ENCODE results near the gene GPR137B. TPM values are rescaled to one million over a fixed set of nuclear protein-coding genes. Genes with fewer than 3 reads are reported as not detected.
"Not testable (repeated sequence)": the region's sequence is repeated elsewhere in the genome, so short reads cannot be mapped to it uniquely, and the experiment has no call there.

GPR137B gene
- polyA plus RNA-seq, 5 donors: 6.5 to 17.5 (median 11.1) TPM

DNA sequence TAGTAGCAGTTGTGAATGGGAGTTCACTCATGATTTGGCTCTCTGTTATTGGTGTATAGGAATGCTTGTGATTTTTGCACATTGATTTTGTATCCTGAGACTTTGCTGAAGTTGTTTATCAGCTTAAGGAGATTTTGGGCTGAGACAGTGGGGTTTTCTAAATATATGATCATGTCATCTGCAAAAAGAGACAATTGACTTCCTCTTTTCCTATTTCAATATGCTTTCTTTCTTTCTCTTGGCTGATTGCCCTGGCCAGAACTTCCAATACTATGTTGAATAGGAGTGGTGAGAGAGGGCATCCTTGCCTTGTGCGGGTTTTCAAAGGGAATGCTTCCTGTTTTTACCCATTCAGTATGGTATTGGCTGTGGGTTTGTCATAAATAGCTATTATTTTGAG lies 45.7 kb downstream of the GPR137B start:
- not testable (repeated sequence) for DNase-seq

DNA sequence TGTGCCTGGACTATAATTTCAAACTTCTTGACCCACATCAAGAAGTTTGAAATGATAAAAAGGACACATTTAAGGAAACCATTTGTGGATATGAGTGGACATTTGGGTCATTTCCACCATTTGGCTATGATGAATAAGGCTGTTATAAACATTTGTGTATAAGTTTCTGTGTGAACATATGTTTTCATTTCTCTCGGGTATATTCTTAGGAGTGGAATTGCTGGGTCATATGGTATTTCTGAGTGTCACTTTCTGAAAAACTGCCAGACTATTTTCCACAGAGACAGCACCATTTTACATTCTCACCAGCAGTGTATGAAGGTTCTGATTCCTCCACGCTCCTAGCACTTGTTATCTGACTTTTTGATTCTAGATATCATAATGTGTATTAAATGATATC lies 50.8 kb downstream of the GPR137B start:
- DNase-seq: no peak

DNA sequence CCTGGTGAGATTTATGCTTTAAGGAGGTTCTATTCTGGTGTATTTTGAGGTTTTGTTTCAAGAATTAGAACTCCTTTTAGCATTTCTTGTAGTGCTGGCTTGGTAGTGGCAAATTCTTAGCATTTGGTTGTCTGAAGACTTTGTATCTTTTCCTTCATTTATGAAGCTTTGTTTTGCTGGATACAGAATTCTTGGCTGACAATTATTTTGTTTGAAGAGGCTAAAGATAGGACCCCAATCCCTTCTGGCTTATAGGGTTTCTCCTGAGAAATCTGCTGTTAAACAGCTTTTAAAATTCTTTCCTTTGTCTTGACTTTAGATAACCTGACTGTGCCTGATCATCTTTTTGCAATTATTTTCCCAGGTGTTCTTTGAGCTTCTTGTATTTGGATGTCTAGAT lies 58.6 kb downstream of the GPR137B start:
- no peak for DNase-seq

DNA sequence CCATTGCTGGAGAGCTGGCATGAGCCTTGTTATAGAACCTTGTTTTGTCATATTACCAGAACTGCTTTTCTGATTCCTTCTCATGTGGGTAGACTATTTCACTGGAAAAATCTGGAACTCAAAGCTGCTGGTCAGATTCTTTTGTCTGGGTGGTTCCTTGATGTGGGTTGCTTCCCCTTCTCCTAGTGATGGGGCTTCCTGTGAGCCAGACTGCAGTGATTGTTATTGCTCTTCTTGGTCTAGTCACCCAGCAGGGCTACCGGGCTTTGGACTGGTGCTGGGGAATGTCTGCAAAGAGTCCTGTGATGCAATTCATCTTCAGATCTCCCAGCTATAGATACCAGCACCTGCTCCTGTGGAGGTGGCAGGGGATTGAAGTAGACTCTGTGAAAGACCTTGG lies 59.4 kb downstream of the GPR137B start:
- DNase-seq: no peak

DNA sequence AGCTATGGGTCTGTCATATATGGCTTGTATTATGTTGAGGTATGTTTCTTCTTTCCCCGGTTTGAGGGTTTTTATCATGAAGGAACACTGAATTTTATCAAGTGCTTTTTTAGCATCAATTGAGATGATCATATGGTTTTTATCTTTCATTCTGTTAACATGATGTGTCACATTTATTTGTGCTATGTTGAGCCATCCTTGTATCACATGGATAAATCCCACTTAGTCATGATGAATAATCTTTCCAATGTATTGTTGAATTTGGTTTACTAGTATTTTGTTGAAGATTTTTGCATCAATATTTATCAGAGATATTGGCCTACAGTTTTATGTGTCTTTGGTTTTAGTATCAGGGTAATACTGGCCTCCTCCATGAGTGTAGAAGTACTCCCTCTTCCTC lies 61.7 kb downstream of the GPR137B start:
- DNase-seq: no peak

DNA sequence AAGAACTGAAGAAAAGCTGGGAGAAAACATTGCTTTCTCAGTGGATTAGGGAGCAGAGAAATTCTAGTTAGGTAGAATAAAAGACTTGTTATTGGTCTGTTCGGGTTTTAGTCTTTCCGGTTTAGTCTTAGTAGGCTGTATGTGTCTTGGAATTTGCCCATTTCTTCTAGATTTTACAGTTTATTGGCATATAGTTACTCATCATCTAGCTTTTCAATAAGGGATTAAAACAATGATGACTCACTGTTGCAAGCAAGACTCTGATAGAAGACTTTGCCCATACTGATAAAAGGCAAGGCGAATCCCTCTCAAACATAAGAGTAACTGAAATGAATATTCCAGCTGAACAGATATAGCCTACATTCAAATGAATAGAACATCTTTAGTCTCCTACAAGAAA lies 62.3 kb downstream of the GPR137B start:
- no peak for DNase-seq

DNA sequence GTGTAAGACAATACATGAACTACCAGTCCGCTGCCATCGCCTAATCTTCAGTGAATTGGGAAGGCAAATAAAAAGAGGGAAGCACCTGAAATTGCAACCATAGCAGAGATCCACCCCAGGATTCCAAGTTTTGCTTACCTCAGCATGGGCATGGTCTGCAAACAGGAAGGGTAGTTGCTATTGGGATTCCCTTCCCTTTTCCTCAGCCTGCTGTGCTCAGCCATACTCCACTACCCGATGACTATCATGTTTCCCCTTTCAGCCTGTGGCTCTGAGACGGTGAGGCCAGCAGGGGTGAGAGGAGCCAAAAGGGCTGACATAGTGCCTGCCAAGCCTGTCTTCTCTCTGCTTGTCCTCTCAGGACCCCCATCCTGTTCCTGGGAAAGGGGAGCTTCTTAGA lies 64.2 kb downstream of the GPR137B start:
- no peak for DNase-seq

DNA sequence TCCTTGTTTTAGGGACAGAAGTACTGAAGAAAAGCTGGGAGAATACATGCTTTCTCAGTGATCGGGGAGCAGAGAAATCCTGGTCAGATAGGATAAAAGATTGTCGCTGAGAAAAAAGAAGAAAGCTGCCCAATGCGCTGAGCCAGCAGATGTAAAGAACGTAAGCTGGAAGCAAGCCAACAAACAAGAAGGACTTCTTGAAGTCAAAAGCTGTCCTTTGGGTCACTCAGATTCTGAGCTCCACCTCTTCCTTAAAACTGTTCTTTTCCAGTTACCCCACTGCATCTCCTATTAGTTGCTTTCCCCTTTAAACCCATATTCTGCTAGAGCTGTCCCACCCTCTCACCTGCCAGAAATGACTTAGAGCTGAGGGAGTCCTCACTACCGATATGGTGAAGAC lies 64.8 kb downstream of the GPR137B start:
- no peak for DNase-seq

DNA sequence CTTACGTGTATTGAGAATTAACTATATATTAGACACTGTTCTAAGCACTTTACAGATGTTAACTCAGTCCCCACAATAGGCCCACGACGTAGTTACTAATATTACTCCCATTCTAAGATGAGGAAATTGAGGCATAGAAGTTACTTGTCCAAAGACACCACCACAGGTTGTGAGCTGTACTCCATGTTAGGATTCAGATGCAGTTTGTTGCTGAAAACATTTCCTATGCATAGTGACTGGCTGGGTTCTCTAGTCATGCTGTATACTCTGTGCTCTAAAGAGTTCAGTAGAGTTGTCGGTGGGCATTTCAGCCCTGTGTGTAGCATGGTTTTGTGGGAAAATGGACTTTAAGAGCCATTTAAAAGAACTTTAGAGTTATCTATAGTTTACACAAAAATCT lies 65.2 kb downstream of the GPR137B start:
- no peak for DNase-seq

DNA sequence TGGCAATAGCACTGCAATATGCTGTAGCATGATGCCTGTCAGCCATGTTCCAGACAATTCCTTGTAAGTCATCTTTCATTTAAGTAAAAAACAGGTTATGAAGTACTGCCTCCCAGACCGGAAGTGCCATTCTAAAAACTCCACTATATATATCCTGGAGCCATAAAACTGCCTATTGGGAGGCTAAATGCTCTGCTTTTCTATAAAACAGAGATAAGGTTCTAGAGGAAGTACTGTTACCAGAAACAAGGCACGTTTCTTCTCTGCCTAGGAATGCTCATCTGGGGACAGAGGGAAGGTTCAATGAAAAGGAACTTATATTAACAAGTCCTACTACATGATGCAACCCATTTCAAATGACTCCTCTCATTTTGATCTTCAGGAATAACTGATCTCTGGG lies 66.8 kb downstream of the GPR137B start:
- DNase-seq: no peak

DNA sequence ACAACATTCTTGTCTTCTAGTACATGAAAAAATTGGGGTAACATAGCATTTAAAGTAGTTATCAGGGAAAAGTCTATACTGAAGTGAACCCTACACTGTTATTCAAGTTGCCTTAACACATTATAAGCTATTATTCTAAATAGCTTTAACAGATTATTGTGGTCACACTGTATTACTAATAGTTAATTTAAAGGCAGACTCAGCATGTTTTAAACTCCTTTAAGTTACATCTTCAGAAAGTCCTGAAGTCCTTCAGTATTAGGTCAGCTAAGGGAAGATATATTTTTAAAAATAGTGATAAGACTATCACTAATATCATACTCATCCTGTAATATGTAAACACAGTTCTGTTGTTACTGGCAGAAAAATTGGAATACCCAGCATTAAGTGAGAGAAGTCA lies 67.4 kb downstream of the GPR137B start:
- DNase-seq: no peak

DNA sequence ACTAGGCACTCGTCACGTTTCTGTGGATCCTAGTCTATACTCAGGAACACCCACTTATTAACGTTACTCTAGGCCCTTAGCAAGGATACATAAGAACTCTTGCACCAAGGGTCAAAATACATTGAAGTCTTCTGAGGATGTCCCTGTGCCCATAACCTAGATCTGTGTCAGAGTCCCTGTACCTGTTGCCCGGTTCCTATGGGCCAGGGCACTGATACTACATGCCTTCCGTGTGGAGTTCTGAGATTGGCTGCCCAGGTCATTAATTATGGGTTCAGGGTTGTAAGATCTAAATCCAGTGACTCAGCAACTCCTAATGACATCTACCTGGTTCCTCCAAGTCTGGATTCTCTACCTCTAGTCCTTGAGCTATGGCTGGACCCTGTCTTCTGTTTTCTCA lies 69.5 kb downstream of the GPR137B start:
- DNase-seq: no peak

DNA sequence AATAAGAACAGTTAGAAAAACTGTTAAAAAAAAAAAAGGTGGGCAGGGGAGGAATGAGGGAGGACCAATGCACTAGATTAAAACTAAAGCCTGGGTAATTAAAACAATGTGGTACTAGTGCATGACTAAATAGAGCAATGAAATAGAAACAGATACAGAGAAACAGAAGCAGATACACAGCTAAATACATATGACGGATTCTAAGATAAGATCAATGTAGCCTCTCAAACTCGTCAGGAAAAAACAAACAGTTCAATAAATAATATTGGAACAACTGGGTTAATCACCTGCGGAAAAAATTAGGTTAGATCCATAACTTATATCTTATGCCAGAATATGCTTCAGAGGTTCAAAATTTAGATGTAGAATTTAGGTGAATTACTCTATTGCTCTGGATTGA lies 71.2 kb downstream of the GPR137B start:
- no peak for DNase-seq

DNA sequence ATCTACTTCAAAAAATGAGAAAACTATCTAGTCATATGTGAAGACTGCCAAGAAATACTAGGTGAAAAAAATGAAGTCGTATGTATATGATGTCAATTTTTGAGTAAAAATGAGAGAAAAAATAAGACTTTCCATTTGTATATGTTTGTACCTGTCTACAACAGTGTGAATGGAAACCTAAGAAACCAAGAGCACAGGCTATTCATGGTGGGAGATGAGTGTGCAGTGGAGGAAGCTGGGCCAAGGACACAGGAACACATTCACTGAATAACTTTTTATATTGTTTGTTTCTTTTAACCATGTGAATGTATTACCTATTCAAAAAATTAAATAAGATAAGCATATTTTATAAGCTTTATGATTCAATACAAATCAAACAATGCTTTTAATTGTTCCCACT lies 72.4 kb downstream of the GPR137B start:
- DNase-seq: no peak

DNA sequence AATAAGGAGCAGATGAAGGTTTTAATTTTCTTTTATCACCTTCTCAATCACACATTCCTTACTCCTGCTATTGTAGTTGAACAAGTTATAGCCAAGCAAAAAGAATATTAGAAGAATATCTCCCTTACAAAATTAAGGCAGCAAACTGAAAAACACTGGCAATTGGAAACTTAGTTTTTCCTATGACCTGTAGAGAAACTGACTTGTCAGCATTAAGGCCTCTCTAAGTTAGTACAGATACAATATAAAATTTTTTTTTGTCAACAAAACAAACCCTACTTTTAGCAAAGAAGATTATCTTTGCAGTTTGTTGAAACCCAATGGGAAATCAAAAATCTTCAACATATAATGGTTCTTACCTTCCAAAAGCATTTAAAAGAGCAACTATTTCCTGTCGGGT lies 78.1 kb downstream of the GPR137B start:
- no peak for DNase-seq

DNA sequence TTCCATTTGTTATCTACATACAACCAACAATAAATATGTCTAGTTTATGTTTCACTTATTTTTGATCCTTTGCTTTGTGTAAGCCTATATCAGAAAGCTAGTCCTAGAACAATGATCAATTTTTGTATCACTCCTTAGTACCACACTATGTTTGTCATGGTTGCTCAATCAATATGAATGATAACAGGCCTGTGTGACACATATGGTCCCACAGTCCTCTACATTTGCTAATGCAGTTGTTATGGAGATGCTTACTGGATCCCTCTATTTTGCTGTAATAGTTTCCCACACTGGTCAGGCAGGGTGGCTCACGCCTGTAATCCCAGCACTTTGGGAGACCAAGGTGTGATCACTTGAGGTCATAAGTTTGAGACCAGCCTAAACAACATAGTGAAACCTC lies 80.3 kb downstream of the GPR137B start:
- DNase-seq: no peak

DNA sequence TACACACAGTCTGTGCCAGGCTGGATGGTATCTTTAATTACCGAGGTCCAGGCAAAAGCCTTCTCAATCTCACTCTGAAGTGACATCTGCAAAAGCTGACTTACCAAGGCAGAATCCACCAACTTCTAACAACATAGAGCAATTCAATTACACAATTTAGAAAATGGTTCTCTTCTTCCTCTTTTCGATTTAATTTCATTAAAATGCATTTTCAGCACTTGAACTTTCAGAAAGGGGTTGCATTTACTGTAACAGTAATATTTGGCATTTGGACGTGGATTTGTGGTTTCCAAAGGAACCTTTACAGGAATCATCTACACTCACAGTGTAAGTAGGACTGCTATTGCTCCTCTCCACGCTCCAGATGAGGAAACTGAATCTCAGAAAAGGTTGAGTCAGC lies 86.1 kb downstream of the GPR137B start:
- no peak for DNase-seq

DNA sequence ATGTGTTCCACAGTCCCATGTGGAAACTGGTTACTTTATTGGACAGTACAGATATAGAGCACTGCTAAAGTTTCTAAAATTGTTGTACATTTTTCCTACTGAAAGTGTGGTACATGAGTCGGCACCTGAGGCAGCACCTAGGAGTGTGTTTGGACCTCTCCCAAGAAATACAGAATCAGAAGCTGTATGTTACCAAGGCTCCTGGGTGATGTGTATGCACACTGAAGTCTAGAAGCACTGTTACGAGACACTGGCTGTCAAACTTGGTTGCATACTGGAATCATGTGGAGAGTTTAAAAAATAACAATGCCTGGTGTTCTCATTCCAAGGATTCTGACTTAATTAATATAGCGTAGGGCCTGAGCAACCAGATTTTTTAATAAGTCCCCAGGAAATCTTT lies 92.8 kb downstream of the GPR137B start:
- DNase-seq: no peak

DNA sequence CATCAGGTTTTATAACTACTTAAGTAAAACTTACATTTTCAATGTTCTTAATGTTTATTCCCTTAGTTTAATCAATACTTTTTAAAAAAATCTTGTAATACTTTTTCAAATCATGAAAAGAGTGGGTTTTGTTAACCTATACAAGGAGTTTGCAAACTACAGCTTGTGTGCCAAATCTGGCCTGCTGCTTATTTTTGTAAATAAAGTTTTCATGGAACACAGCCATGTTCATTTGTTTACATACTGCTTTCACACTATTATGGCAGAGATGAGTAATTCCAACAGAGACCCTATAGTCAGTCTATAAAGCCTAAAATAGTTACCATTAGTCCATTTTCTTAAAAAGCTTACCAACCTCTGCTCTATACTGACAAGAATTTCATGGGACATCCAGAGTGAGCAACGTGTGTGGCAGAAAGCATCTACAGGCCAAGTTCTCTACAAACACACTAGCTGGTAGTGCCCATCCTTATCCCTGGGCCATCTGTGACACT lies 96.8 kb downstream of the GPR137B start:
- DNase-seq: no peak

DNA sequence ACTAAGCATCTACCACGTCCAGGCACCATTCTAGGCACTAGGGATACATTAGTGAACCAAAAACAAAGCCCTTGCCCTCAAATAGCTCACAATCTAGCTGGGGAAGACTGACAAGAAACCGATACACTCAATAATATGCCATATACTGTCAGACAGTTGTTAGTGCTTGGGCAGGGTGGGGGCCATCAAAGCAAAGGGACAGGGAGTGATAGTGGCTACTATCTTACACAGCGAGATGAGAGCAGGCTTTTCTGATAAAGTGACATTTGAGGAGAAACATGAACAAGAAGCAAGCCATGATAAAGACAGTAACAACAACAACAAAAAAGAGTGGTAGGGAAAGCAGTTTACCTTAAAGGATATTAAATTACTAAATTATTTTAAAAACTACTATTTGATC lies 98.3 kb downstream of the GPR137B start:
- DNase-seq: no peak

DNA sequence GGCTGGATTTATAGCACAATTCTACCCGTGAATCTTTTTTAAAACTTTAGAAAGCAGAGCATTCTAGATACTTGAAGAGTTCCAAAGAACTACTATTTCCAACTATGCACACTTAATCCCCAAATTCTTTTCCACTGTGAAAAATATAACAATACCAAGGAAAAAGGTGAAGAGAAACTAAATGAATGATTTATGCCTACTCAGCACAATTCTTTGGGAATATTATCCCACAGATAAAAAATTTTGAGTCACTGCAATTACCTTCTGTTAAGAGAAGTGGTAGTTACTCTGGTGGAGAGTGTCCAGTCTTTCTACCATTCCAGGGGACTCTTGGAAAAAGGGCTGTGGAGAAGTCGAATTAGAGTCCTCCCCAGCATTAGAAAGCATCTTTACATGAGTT lies 100.2 kb downstream of the GPR137B start:
- no peak for DNase-seq

DNA sequence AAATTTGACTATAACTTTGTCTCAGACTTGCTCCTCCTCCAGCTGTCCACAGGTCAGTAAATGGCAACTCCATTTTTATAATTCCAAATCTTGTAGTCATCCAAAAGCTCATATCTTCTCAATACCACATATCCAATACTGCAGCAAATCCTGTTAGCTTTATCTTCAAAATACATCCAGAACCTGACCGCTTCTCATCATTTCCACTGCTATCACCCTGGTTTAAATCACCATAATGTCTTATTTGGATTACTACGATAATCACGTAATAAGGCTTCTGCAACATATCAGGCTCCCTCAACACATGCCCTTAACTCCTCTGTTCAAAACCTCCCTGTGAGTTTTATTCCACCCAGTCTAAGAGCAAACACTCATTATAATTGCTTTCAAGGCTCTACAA lies 104.9 kb downstream of the GPR137B start:
- DNase-seq: no peak

DNA sequence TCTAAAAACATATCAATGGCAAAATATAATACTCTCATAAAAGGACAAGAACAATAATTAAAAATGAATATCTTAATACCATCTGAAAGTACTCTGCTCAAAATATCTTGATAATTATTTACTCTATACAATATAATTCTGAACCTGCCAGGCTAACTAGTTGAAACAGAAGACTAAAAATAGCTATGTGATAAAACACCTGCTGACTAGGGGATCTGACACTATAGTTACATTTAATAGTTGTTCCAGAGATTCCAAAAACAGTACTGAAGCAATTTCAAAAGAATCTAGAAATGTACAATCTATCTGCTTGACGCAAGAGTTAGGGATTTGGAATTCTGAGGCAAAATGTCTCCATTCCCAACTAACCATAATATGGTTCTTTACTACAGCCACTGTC lies 109.2 kb downstream of the GPR137B start:
- no peak for DNase-seq

DNA sequence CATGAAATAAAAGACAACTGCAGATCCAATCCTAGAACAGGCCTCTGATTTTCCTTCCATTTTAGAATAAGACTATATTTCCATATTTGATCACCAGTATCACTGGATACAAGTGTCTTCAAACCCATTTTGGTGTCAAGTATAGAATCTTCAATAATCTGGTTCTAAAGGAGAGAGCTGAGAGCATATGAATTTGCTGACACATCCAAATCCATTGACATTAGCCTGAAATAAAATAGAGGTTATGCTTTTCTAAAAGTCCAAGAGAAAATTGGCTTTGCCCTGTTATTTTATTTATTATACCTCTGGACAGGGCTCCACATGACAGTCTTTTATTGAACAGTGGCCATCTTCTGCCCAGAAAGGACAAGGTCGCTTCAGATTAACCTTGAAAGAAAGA lies 110.8 kb downstream of the GPR137B start:
- no peak for DNase-seq

Data from right lung (tissue), 5 donors.